ACC112 (cell line): ENCODE data around the gene PTPRR.

Experiments
- H2AFZ ChIP-seq: fragments of 200-600 bp; sonication (generic); one replicate; pipeline ENCODE4 v1.6.0; 2017; ENCODE audit warnings: antibody characterized with exemption, low read length; ENCODE audit not compliant: unreplicated experiment
- H3K27ac ChIP-seq: fragments of 200-600 bp; sonication (generic); 2 replicates; pipeline ENCODE4 v1.5.1; 2014; ENCODE audit warnings: low read depth, mild to moderate bottlenecking, antibody characterized with exemption, low read length, moderate library complexity
- H3K27me3 ChIP-seq: fragments of 200-600 bp; sonication (generic); 2 replicates; pipeline ENCODE4 v1.6.1; 2014; ENCODE audit warnings: mild to moderate bottlenecking, antibody characterized with exemption, low read length, moderate library complexity, mixed read lengths; ENCODE audit not compliant: insufficient read depth
- H3K36me3 ChIP-seq: fragments of 200-600 bp; sonication (generic); 2 replicates; pipeline ENCODE4 v1.6.1; 2016; ENCODE audit warnings: mild to moderate bottlenecking, antibody characterized with exemption, low read length, moderate library complexity, mixed read lengths; ENCODE audit not compliant: insufficient read depth
- H3K4me1 ChIP-seq: fragments of 200-600 bp; sonication (generic); one replicate; pipeline ENCODE4 v1.6.1; 2016; ENCODE audit warnings: low read length, mixed read lengths; ENCODE audit not compliant: insufficient read depth, unreplicated experiment, control insufficient read depth
- H3K4me3 ChIP-seq: fragments of 200-600 bp; sonication (generic); 2 replicates; pipeline ENCODE4 v1.5.1; 2014; ENCODE audit warnings: mild to moderate bottlenecking, low read depth, low read length
- H3K79me2 ChIP-seq: fragments of 200-600 bp; sonication (generic); one replicate; pipeline ENCODE4 v1.6.0; 2016; ENCODE audit warnings: low read length; ENCODE audit not compliant: control insufficient read depth, unreplicated experiment, insufficient read depth

Gene PTPRR

GRCh38 chr12:70948236-70948975, 27.9 kb upstream of the PTPRR start:
- H3K36me3 ChIP-seq: no peaks in the 10 kb centered on the region
- H3K27ac ChIP-seq: no peak overlapping the region
- H3K27me3 ChIP-seq: no peaks in the 10 kb centered on the region
- no peak overlapping the region for H3K4me3 ChIP-seq
- no peak overlapping the region for H2AFZ ChIP-seq
- peaks cover 11% of the 10 kb centered on the region for H3K4me1 ChIP-seq
- H3K79me2 ChIP-seq: no peaks in the 10 kb centered on the region

GRCh38 chr12:70936203-70936813, 15.8 kb upstream of the PTPRR start:
- Histone ChIP-seq H3K27me3 (0 out of 2 replicates have a peak, but pooled peaks cover 8% of the 10 kb centered on the region), H3K27ac (no peak overlapping the region), H2AFZ (no peak overlapping the region)

GRCh38 chr12:70933133-70933532, 12.6 kb upstream of the PTPRR start:
- no peaks in the 10 kb centered on the region for H3K36me3 ChIP-seq
- no peak overlapping the region for H2AFZ ChIP-seq
- H3K4me3 ChIP-seq: no peak overlapping the region
- no peaks in the 10 kb centered on the region for H3K4me1 ChIP-seq
- no peak overlapping the region for H3K27ac ChIP-seq
- no peaks in the 10 kb centered on the region for H3K79me2 ChIP-seq
- no peaks in the 10 kb centered on the region for H3K27me3 ChIP-seq

More at GRCh38 chr12:70936203-70936813, 15.8 kb upstream of the PTPRR start:
- Histone ChIP-seq H3K4me1 (no peaks in the 10 kb centered on the region), H3K36me3 (no peaks in the 10 kb centered on the region), H3K4me3 (no peak overlapping the region), H3K79me2 (no peaks in the 10 kb centered on the region)

- H3K27ac ChIP-seq: no peak overlapping the region
- H3K27me3 ChIP-seq: no peaks in the 10 kb centered on the region
- H3K4me1 ChIP-seq: no peaks in the 10 kb centered on the region
- H3K36me3 ChIP-seq: no peaks in the 10 kb centered on the region
- no peak overlapping the region for H2AFZ ChIP-seq
- no peaks in the 10 kb centered on the region for H3K79me2 ChIP-seq
- no peak overlapping the region for H3K4me3 ChIP-seq
Observed at GRCh38 chr12:70929029-70929428, 8.5 kb upstream of the PTPRR start.

- H3K79me2 ChIP-seq: no peaks in the 10 kb centered on the region
- no peak overlapping the region for H2AFZ ChIP-seq
- no peaks in the 10 kb centered on the region for H3K36me3 ChIP-seq
- H3K4me3 ChIP-seq: no peak overlapping the region
- no peaks in the 10 kb centered on the region for H3K4me1 ChIP-seq
- H3K27me3 ChIP-seq: 0 out of 2 replicates have a peak, but pooled peaks cover 3% of the 10 kb centered on the region
- no peak overlapping the region for H3K27ac ChIP-seq
Observed at GRCh38 chr12:70928071-70928470, 7.5 kb upstream of the PTPRR start.

GRCh38 chr12:70927356-70927755, 6.8 kb upstream of the PTPRR start:
- Histone ChIP-seq H2AFZ (no peak overlapping the region), H3K27ac (no peak overlapping the region), H3K4me1 (no peaks in the 10 kb centered on the region), H3K79me2 (no peaks in the 10 kb centered on the region), H3K27me3 (0 out of 2 replicates have a peak, but pooled peaks cover 3% of the 10 kb centered on the region), H3K4me3 (no peak overlapping the region), H3K36me3 (no peaks in the 10 kb centered on the region)

GRCh38 chr12:70925539-70925938, 5.0 kb upstream of the PTPRR start:
- H3K27me3 ChIP-seq: peaks cover 18% of the 10 kb centered on the region
- H3K27ac ChIP-seq: no peak overlapping the region
- H2AFZ ChIP-seq: no peak overlapping the region
- H3K36me3 ChIP-seq: no peaks in the 10 kb centered on the region
- no peak overlapping the region for H3K4me3 ChIP-seq
- H3K4me1 ChIP-seq: no peaks in the 10 kb centered on the region
- H3K79me2 ChIP-seq: no peaks in the 10 kb centered on the region

GRCh38 chr12:70920891-70921290, 353 bp upstream of the PTPRR start:
- Histone ChIP-seq H3K4me3 (no peak overlapping the region), H3K27ac (no peak overlapping the region), H2AFZ (no peak overlapping the region), H3K27me3 (peaks cover 61% of the 10 kb centered on the region), H3K79me2 (no peaks in the 10 kb centered on the region), H3K36me3 (no peaks in the 10 kb centered on the region), H3K4me1 (no peaks in the 10 kb centered on the region)

GRCh38 chr12:70919597-70920035, 922 bp downstream of the PTPRR start:
- no peaks in the 10 kb centered on the region for H3K4me1 ChIP-seq
- no peaks in the 10 kb centered on the region for H3K79me2 ChIP-seq
- H2AFZ ChIP-seq: no peak overlapping the region
- no peak overlapping the region for H3K4me3 ChIP-seq
- H3K27ac ChIP-seq: no peak overlapping the region
- H3K36me3 ChIP-seq: no peaks in the 10 kb centered on the region
- H3K27me3 ChIP-seq: peaks cover 71% of the 10 kb centered on the region

GRCh38 chr12:70919176-70919575, 1.4 kb downstream of the PTPRR start:
- Histone ChIP-seq H3K4me1 (no peaks in the 10 kb centered on the region), H2AFZ (no peak overlapping the region), H3K79me2 (no peaks in the 10 kb centered on the region), H3K4me3 (no peak overlapping the region), H3K27me3 (peaks cover 75% of the 10 kb centered on the region), H3K27ac (no peak overlapping the region), H3K36me3 (no peaks in the 10 kb centered on the region)

GRCh38 chr12:70918321-70918720, 2.2 kb downstream of the PTPRR start:
- Histone ChIP-seq H3K27me3 (peaks cover 80% of the 10 kb centered on the region), H3K4me3 (no peak overlapping the region), H3K79me2 (no peaks in the 10 kb centered on the region), H3K36me3 (no peaks in the 10 kb centered on the region), H3K4me1 (no peaks in the 10 kb centered on the region), H3K27ac (no peak overlapping the region), H2AFZ (no peak overlapping the region)
